ENCODE results near the gene CCDC194.
"Not testable (repeated sequence)": the region's sequence is repeated elsewhere in the genome, so short reads cannot be mapped to it uniquely, and the experiment has no call there.

CCDC194 gene

GRCh38 chr19:17365361-17365760, 28.6 kb downstream of the CCDC194 start:
- no peak for DNase-seq

GRCh38 chr19:17363852-17364605, 30.0 kb downstream of the CCDC194 start:
- DNase-seq: not testable (repeated sequence)

- no peak for DNase-seq
Measured at GRCh38 chr19:17359905-17360800, 33.8 kb downstream of the CCDC194 start.

- no peak for DNase-seq
Measured at GRCh38 chr19:17358395-17358794, 35.6 kb downstream of the CCDC194 start.

GRCh38 chr19:17357724-17358123, 36.3 kb downstream of the CCDC194 start:
- no peak for DNase-seq

GRCh38 chr19:17357078-17357666, 36.8 kb downstream of the CCDC194 start:
- DNase-seq: no peak

GRCh38 chr19:17353386-17353785, 40.6 kb downstream of the CCDC194 start:
- no peak for DNase-seq

GRCh38 chr19:17352608-17353280, 41.3 kb downstream of the CCDC194 start:
- DNase-seq: no peak

GRCh38 chr19:17351815-17352435, 42.1 kb downstream of the CCDC194 start:
- DNase-seq: no peak

GRCh38 chr19:17348700-17349099, 45.3 kb downstream of the CCDC194 start:
- no peak for DNase-seq

- DNase-seq: no peak
Measured at GRCh38 chr19:17347877-17348276, 46.1 kb downstream of the CCDC194 start.

GRCh38 chr19:17347361-17347760, 46.6 kb downstream of the CCDC194 start:
- no peak for DNase-seq

GRCh38 chr19:17346109-17346671, 47.8 kb downstream of the CCDC194 start:
- peak; percentile 79 for DNase-seq

GRCh38 chr19:17341845-17342244, 52.2 kb downstream of the CCDC194 start:
- no peak for DNase-seq

GRCh38 chr19:17341386-17341785, 52.6 kb downstream of the CCDC194 start:
- DNase-seq: no peak

GRCh38 chr19:17340871-17341357, 53.1 kb downstream of the CCDC194 start:
- no peak for DNase-seq
